ENCODE results near the gene CX3CR1.

The CX3CR1 gene

DNA sequence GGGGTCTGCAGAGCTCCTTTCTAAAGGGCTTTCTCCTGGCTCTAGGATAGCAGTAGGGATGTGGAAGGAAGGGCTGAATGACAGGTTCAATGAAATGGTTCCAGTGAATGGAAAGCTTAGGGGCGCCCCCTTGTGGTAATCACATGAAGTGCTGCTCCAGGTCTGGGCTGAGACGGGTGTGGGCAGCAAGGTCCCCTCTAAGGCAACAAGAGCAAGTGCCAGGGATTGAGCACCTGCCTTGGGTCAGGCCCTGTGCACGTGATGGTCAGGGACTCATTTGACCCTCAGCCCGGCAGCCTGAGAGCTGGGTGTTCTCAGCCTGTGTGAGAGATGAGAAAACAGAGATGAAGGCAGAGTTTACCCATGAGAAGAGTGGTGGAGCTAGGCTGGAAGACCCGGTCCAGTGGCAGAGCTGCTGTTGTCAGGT, 12.1 kb upstream of the CX3CR1 start:
- Histone ChIP-seq H3K4me3 (ENCODE audit: low read depth, low read length) (no peak overlapping the region), H3K36me3 (ENCODE audit: control insufficient read depth, insufficient read depth, low read length) (no peaks in the 10 kb centered on the region), H3K9me3 (ENCODE audit: control insufficient read depth, insufficient read depth, low read length) (no peaks in the 10 kb centered on the region), H3K9ac (ENCODE audit: low read depth, low read length) (no peak overlapping the region), H3K27ac (ENCODE audit: low read depth, low read length) (no peak overlapping the region), H3K4me1 (ENCODE audit: control insufficient read depth, insufficient read depth, low read length) (no peaks in the 10 kb centered on the region), H3K27me3 (ENCODE audit: control insufficient read depth, insufficient read depth, low read length) (no peaks in the 10 kb centered on the region)

DNA sequence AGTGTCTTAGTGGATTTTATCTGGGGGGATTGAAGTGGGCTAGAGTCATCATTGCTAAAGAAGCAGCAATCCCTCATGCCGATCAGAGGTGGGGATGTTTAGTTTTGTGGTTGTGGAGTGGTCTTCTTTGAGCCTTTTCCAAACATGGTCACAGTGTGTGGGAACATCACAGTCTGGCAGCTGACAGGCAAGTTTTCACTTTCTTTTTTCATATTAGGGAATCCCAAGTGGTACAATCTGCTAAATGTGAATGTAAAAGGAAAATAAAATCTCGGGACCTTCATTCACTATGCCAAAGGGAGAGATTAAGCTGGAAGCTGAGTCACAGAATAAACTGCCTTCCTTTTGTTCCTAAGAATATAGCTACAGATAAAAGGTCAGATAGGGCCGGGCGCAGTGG, 10.4 kb upstream of the CX3CR1 start:
- Histone ChIP-seq H3K9me3 (ENCODE audit: control insufficient read depth, insufficient read depth, low read length) (no peaks in the 10 kb centered on the region), H3K4me3 (ENCODE audit: low read depth, low read length) (no peak overlapping the region), H3K9ac (ENCODE audit: low read depth, low read length) (no peak overlapping the region), H3K27me3 (ENCODE audit: control insufficient read depth, insufficient read depth, low read length) (no peaks in the 10 kb centered on the region), H3K4me1 (ENCODE audit: control insufficient read depth, insufficient read depth, low read length) (no peaks in the 10 kb centered on the region), H3K27ac (ENCODE audit: low read depth, low read length) (no peak overlapping the region), H3K36me3 (ENCODE audit: control insufficient read depth, insufficient read depth, low read length) (no peaks in the 10 kb centered on the region)

DNA sequence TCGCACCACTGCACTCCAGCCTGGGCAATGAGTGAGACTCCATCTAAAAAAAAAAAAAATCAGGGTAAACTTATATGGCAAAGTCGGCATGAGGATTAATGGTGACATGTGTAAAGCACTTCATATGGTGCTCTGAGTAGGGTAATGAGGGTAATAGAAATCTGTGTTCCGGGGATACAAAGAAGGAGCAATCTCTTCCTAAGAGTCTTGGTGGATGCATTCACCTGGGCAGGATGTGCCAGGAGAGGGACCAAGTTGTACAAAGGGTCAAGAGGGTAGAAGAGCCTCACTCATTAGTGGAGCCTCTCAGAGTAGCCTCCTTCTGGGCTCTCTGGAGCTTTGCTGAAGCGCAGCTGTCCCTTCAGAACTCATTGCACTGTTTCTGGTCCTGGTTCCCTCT, 9.3 kb upstream of the CX3CR1 start:
- no peak overlapping the region for H3K4me3 ChIP-seq (ENCODE audit: low read depth, low read length)
- H3K4me1 ChIP-seq (ENCODE audit: control insufficient read depth, insufficient read depth, low read length): no peaks in the 10 kb centered on the region
- no peaks in the 10 kb centered on the region for H3K27me3 ChIP-seq (ENCODE audit: control insufficient read depth, insufficient read depth, low read length)
- H3K36me3 ChIP-seq (ENCODE audit: control insufficient read depth, insufficient read depth, low read length): no peaks in the 10 kb centered on the region
- no peaks in the 10 kb centered on the region for H3K9me3 ChIP-seq (ENCODE audit: control insufficient read depth, insufficient read depth, low read length)
- no peak overlapping the region for H3K27ac ChIP-seq (ENCODE audit: low read depth, low read length)
- no peak overlapping the region for H3K9ac ChIP-seq (ENCODE audit: low read depth, low read length)

DNA sequence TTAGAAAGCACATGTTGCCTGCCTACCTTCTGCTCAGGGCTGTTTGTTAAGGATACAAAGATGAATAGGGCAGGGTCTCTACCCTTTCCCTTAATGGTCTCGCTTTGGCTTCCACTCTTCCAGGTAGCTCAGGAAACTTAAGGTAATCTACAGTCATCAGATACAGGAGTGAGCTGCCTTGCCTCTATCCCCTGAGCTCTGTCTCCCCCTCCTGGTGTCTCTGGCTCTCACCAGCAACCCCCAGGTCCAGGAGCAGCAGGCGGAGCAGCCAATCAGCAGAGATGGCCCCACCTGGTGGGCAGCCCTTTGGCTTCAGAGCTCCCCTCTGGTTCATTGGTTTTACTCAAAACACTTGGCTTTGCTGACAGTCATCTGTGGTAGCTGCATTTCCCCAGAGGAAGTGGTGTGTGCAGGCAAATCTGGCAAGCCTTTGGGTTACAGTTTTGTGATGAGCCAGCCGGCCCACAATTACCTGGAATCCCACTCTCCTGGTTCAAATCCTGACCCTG, 8.5 kb upstream of the CX3CR1 start:
- no peak overlapping the region for H3K27ac ChIP-seq (ENCODE audit: low read depth, low read length)
- H3K4me1 ChIP-seq (ENCODE audit: control insufficient read depth, insufficient read depth, low read length): no peaks in the 10 kb centered on the region
- no peaks in the 10 kb centered on the region for H3K27me3 ChIP-seq (ENCODE audit: control insufficient read depth, insufficient read depth, low read length)
- H3K4me3 ChIP-seq (ENCODE audit: low read depth, low read length): no peak overlapping the region
- no peak overlapping the region for H3K9ac ChIP-seq (ENCODE audit: low read depth, low read length)
- H3K9me3 ChIP-seq (ENCODE audit: control insufficient read depth, insufficient read depth, low read length): no peaks in the 10 kb centered on the region
- H3K36me3 ChIP-seq (ENCODE audit: control insufficient read depth, insufficient read depth, low read length): no peaks in the 10 kb centered on the region

DNA sequence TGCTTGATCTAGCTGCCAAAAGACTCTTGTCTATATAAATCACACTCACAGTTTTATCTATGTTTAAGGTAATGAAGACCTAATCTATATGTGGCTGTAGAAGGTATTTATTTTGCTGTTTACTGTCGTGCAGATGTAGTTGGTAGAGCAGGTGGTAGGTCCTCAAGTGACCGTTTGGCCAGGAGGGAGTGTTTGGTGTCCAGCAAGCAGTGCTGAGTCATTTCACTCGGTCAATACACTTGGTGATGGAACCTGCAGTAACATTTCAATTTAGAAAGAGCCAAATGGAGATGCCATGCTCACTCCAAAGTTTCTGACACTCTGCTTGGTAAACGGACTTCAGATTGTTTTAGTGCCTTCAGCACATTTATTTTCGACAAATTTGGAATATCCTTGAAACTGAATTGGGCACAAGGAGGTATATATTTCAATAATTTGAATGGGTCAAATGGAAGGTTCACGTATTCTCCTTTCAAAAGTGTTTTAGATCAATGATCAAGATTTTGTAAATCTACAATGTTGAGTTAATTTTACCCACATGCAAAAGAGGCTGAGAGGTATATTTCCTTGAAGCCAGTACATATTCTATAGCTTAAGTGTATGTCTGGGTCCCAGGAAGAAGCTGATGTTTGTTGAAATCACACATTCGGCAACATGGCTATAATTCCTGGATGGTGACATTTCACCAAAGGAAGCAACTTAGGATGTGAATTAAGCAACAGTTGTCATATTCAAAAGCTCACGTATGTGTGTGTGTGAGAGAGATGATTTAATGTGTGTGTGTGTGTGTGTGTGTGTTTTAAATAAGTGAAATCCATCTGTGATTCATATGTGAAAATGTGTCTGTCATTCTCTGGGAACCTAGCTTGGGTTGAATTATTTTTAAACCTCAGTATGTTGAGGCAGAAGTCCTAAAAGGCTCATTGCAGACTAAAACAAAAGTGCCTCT, 7.7 kb upstream of the CX3CR1 start:
- no peak overlapping the region for H3K4me3 ChIP-seq (ENCODE audit: low read depth, low read length)
- no peak overlapping the region for H3K9ac ChIP-seq (ENCODE audit: low read depth, low read length)
- H3K4me1 ChIP-seq (ENCODE audit: control insufficient read depth, insufficient read depth, low read length): no peaks in the 10 kb centered on the region
- H3K9me3 ChIP-seq (ENCODE audit: control insufficient read depth, insufficient read depth, low read length): no peaks in the 10 kb centered on the region
- H3K27me3 ChIP-seq (ENCODE audit: control insufficient read depth, insufficient read depth, low read length): no peaks in the 10 kb centered on the region
- H3K36me3 ChIP-seq (ENCODE audit: control insufficient read depth, insufficient read depth, low read length): no peaks in the 10 kb centered on the region
- H3K27ac ChIP-seq (ENCODE audit: low read depth, low read length): no peak overlapping the region

DNA sequence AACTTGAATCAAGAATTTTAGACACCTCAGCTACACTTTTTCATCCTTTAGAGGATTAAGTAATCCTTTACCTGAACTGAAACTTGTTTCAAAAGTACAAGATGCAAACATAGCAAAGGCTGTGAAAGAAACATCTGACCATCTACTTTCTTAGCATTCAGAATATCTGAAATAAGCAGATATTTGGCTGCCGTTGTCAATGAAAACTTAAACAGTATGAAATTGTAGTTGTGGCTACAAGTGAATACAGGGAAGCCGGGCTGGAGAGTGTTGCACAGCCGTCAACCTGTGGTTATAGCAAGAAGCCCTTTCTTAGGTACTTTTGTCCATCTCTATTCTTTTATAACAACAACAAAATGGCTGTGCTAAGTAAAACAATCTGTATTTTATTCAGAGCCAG, 6.9 kb upstream of the CX3CR1 start:
- Histone ChIP-seq H3K9me3 (ENCODE audit: control insufficient read depth, insufficient read depth, low read length) (no peaks in the 10 kb centered on the region), H3K9ac (ENCODE audit: low read depth, low read length) (no peak overlapping the region), H3K4me3 (ENCODE audit: low read depth, low read length) (no peak overlapping the region), H3K27ac (ENCODE audit: low read depth, low read length) (no peak overlapping the region), H3K4me1 (ENCODE audit: control insufficient read depth, insufficient read depth, low read length) (no peaks in the 10 kb centered on the region), H3K36me3 (ENCODE audit: control insufficient read depth, insufficient read depth, low read length) (no peaks in the 10 kb centered on the region), H3K27me3 (ENCODE audit: control insufficient read depth, insufficient read depth, low read length) (no peaks in the 10 kb centered on the region)

DNA sequence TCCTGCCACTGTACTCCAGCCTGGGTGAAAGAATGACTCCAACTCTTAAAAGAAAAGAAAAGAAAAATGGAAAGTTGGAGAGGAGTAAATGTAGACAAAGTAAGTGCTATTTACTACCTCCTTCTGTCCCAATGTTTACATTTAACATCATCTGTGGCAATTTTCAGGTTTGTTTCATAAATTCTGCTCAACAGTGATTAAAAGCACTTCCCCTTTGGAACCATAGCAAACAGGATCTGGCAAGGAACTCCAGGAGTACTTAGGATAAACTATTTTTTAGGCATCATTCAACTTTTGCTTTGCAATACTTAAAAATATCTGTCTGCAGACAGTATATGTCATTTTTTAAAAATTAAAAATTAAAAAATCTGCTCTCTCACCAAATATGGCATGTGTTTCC, 5.5 kb upstream of the CX3CR1 start:
- Histone ChIP-seq H3K27ac (ENCODE audit: low read depth, low read length) (no peak overlapping the region), H3K36me3 (ENCODE audit: control insufficient read depth, insufficient read depth, low read length) (no peaks in the 10 kb centered on the region), H3K4me3 (ENCODE audit: low read depth, low read length) (no peak overlapping the region), H3K9me3 (ENCODE audit: control insufficient read depth, insufficient read depth, low read length) (no peaks in the 10 kb centered on the region), H3K4me1 (ENCODE audit: control insufficient read depth, insufficient read depth, low read length) (no peaks in the 10 kb centered on the region), H3K9ac (ENCODE audit: low read depth, low read length) (no peak overlapping the region), H3K27me3 (ENCODE audit: control insufficient read depth, insufficient read depth, low read length) (no peaks in the 10 kb centered on the region)

DNA sequence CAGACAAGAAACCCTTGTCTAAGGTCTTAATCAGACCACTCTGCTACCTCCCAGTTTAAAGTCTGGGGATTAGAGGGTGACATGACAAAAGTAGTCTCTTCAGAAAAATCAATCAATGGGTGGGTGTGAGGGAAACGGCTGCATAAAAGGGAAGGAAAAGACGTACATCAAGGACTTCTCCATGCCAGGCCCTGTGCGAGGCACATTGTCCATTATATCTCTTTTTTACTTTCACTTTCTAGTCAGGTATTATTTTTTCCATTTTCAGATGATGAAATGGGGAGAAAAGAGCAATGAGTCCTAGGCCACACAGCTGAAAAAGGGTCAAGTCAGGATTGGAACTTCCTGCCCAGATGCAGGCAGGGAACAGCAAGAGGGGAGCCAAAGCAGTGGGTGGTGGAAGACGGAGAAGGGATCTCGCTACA, 4.6 kb upstream of the CX3CR1 start:
- Histone ChIP-seq H3K9ac (ENCODE audit: low read depth, low read length) (no peak overlapping the region), H3K4me3 (ENCODE audit: low read depth, low read length) (no peak overlapping the region), H3K27me3 (ENCODE audit: control insufficient read depth, insufficient read depth, low read length) (no peaks in the 10 kb centered on the region), H3K4me1 (ENCODE audit: control insufficient read depth, insufficient read depth, low read length) (no peaks in the 10 kb centered on the region), H3K36me3 (ENCODE audit: control insufficient read depth, insufficient read depth, low read length) (no peaks in the 10 kb centered on the region), H3K27ac (ENCODE audit: low read depth, low read length) (no peak overlapping the region), H3K9me3 (ENCODE audit: control insufficient read depth, insufficient read depth, low read length) (no peaks in the 10 kb centered on the region)

DNA sequence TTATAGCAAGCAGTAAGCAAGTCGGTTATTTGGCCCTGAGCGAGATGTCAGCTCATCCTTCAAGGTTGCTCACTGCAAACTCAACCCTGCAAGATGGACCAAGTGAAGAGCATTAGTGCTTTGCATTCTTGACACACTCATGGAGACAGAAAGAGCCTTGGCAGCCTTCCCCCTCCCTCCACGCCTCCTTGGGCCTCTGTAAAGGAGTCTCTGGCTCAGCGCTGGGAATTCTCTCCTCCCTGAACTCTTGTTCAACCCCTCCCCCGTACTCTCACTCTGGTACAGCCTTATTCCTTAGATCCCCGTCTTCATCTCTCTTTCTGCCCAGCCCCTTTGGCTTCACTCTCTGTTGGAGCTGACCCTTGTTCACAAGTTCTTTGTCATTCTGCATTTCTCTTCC, 2.2 kb upstream of the CX3CR1 start:
- H3K9me3 ChIP-seq (ENCODE audit: control insufficient read depth, insufficient read depth, low read length): no peaks in the 10 kb centered on the region
- H3K27me3 ChIP-seq (ENCODE audit: control insufficient read depth, insufficient read depth, low read length): no peaks in the 10 kb centered on the region
- H3K27ac ChIP-seq (ENCODE audit: low read depth, low read length): no peak overlapping the region
- no peak overlapping the region for H3K4me3 ChIP-seq (ENCODE audit: low read depth, low read length)
- H3K9ac ChIP-seq (ENCODE audit: low read depth, low read length): no peak overlapping the region
- no peaks in the 10 kb centered on the region for H3K4me1 ChIP-seq (ENCODE audit: control insufficient read depth, insufficient read depth, low read length)
- H3K36me3 ChIP-seq (ENCODE audit: control insufficient read depth, insufficient read depth, low read length): no peaks in the 10 kb centered on the region

DNA sequence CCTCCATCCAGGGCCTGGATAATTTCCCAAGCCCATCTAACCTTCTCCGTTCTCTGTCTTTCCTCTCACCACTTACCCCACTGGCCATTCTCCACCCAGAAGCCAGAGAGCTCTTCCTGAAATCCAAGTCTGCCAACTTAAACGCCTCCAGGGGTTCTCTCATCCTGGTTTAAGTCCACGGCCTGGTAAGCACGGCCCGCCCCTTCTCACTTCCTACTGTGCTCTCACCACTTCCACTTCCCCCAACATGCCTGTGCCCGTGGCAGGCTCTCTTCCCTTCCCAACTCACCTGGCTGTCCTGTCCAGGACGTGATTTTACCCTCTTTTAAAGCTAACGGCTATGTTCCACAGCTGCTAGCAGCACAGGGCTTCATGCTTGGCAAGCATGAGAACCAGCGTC, 1.7 kb upstream of the CX3CR1 start:
- Histone ChIP-seq H3K36me3 (ENCODE audit: control insufficient read depth, insufficient read depth, low read length) (no peaks in the 10 kb centered on the region), H3K4me3 (ENCODE audit: low read depth, low read length) (no peak overlapping the region), H3K9ac (ENCODE audit: low read depth, low read length) (no peak overlapping the region), H3K27ac (ENCODE audit: low read depth, low read length) (no peak overlapping the region), H3K4me1 (ENCODE audit: control insufficient read depth, insufficient read depth, low read length) (no peaks in the 10 kb centered on the region), H3K9me3 (ENCODE audit: control insufficient read depth, insufficient read depth, low read length) (no peaks in the 10 kb centered on the region), H3K27me3 (ENCODE audit: control insufficient read depth, insufficient read depth, low read length) (no peaks in the 10 kb centered on the region)

DNA sequence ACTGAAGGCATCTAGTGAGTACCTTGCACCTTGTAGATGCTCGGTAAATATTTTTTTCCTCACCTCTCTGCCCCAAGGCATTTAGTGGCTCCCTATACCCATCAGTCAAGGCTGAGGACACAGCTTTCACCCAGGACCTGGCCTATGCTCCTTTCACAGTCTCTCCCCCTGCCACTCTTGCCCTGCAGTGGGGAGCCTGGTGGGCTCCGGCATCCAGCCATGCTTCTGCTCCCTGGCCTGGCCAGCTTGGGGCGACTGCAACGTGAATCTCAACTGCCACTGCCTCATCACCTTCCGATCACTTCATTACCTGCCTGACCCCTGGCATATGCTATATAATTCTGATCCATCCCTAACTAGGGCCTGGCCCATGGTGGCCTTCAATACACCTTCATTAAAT, 735 bp upstream of the CX3CR1 start:
- H3K27me3 ChIP-seq (ENCODE audit: control insufficient read depth, insufficient read depth, low read length): no peaks in the 10 kb centered on the region
- H3K9ac ChIP-seq (ENCODE audit: low read depth, low read length): no peak overlapping the region
- H3K9me3 ChIP-seq (ENCODE audit: control insufficient read depth, insufficient read depth, low read length): no peaks in the 10 kb centered on the region
- H3K4me1 ChIP-seq (ENCODE audit: control insufficient read depth, insufficient read depth, low read length): no peaks in the 10 kb centered on the region
- no peak overlapping the region for H3K4me3 ChIP-seq (ENCODE audit: low read depth, low read length)
- no peaks in the 10 kb centered on the region for H3K36me3 ChIP-seq (ENCODE audit: control insufficient read depth, insufficient read depth, low read length)
- no peak overlapping the region for H3K27ac ChIP-seq (ENCODE audit: low read depth, low read length)

Data from HUES48 (cell line).